ENCODE data around the gene KIF26B.

DNA sequence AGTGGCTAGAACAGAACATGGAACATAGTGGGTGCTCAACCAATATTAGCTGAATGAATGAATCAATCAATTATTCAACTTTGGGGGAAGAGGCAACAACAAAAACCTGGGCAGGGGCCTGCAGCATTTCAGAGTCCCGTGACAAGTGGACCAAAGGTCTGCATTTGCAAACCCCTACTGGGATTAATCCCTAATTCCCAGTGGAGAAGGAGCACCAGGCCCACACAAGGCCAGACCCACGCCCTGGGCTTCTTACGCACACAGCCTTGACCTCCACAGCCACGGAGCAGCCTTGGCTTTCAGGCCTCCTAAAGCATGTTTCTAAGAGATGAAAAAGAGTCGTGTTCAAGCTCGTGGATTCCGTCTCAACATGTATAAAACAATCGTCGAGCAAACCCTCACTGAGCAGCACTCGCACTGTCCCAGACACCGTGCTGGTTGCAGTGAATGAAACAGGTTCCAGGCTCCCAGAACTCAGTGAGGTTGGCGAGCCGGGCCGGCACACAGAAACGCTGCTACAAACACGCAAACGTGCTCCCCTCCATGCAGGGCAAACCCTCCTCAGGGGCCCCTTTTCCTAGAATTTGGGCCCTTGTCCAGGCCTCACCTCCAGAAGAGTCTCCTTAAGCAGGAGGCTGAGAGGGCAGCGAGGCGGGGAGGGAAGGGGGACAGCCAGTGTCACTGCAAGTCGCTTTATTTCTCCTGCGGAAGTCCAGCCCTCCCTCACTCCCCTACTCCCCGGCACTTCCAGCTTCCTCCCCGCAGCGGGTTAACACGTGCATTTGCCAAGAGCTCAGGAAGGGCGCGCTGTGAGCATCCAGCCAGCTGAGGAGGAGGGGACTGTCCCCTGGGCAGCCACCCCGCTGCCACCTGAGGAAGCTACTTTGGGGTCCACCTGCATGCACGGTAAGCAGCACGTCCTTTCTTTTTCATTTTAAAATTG lies 556.4 kb downstream of the KIF26B start:
- TF ChIP-seq, protein P1, sequence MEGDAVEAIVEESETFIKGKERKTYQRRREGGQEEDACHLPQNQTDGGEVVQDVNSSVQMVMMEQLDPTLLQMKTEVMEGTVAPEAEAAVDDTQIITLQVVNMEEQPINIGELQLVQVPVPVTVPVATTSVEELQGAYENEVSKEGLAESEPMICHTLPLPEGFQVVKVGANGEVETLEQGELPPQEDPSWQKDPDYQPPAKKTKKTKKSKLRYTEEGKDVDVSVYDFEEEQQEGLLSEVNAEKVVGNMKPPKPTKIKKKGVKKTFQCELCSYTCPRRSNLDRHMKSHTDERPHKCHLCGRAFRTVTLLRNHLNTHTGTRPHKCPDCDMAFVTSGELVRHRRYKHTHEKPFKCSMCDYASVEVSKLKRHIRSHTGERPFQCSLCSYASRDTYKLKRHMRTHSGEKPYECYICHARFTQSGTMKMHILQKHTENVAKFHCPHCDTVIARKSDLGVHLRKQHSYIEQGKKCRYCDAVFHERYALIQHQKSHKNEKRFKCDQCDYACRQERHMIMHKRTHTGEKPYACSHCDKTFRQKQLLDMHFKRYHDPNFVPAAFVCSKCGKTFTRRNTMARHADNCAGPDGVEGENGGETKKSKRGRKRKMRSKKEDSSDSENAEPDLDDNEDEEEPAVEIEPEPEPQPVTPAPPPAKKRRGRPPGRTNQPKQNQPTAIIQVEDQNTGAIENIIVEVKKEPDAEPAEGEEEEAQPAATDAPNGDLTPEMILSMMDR (IDR thresholded peaks at IDR 0.05), result no peak
- no peak for TF ChIP-seq POLR2A (IDR thresholded peaks at IDR 0.05)

Measured in body of pancreas (tissue), 4 donors.